SK-N-SH (cell line): Measurements from ENCODE around the gene PLCG1.

ENCODE experiments used
- FOXM1 ChIP-seq: IDR thresholded peaks from 2 replicates; pipeline ENCODE4 v1.4.0; 2012; ENCODE audit warnings: low read depth, mild to moderate bottlenecking
- GABPA ChIP-seq: IDR thresholded peaks from 2 replicates; pipeline ENCODE4 v1.4.0; 2012; ENCODE audit warnings: low read depth, mild to moderate bottlenecking
- GATA2 ChIP-seq: sonication (generic); formaldehyde crosslinking; IDR thresholded peaks from 2 replicates; pipeline ENCODE4 v1.5.0; 2020; ENCODE audit warnings: mild to moderate bottlenecking, missing genetic modification reagents
- NFIC ChIP-seq: IDR thresholded peaks from 2 replicates; pipeline ENCODE4 v1.4.0; 2012; ENCODE audit warnings: borderline replicate concordance
- RFX5 ChIP-seq: IDR thresholded peaks from 2 replicates; pipeline ENCODE4 v1.6.1; 2012; ENCODE audit warnings: mild to moderate bottlenecking, improper control_type of control experiment, low read length
- TF ChIP-seq, protein P1 (sequence below): fragments of 200-600 bp; sonication (generic); IDR thresholded peaks from 2 replicates; pipeline ENCODE4 v1.6.1; 2017; ENCODE audit warnings: antibody characterized with exemption, mild to moderate bottlenecking, moderate library complexity
- TF ChIP-seq, protein P2 (sequence below): IDR thresholded peaks from 2 replicates; pipeline ENCODE4 v1.4.0; 2012; ENCODE audit warnings: low read depth, borderline replicate concordance
- TF ChIP-seq, protein P3 (sequence below): fragments of 150-350 bp; IDR thresholded peaks from 2 replicates; pipeline ENCODE4 v1.6.1; 2017; ENCODE audit warnings: antibody characterized with exemption, low read length, low read depth, borderline replicate concordance

DNA sequence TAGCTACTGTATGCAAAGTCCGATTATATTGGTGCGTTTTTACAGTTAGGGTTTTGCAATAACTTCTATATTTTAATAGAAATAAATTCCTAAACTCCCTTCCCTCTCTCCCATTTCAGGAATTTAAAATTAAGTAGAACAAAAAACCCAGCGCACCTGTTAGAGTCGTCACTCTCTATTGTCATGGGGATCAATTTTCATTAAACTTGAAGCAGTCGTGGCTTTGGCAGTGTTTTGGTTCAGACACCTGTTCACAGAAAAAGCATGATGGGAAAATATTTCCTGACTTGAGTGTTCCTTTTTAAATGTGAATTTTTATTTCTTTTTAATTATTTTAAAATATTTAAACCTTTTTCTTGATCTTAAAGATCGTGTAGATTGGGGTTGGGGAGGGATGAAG is 13.7 kb upstream of the PLCG1 start:
- TF ChIP-seq, protein P1, sequence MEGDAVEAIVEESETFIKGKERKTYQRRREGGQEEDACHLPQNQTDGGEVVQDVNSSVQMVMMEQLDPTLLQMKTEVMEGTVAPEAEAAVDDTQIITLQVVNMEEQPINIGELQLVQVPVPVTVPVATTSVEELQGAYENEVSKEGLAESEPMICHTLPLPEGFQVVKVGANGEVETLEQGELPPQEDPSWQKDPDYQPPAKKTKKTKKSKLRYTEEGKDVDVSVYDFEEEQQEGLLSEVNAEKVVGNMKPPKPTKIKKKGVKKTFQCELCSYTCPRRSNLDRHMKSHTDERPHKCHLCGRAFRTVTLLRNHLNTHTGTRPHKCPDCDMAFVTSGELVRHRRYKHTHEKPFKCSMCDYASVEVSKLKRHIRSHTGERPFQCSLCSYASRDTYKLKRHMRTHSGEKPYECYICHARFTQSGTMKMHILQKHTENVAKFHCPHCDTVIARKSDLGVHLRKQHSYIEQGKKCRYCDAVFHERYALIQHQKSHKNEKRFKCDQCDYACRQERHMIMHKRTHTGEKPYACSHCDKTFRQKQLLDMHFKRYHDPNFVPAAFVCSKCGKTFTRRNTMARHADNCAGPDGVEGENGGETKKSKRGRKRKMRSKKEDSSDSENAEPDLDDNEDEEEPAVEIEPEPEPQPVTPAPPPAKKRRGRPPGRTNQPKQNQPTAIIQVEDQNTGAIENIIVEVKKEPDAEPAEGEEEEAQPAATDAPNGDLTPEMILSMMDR = no peak
- TF ChIP-seq, protein P2, sequence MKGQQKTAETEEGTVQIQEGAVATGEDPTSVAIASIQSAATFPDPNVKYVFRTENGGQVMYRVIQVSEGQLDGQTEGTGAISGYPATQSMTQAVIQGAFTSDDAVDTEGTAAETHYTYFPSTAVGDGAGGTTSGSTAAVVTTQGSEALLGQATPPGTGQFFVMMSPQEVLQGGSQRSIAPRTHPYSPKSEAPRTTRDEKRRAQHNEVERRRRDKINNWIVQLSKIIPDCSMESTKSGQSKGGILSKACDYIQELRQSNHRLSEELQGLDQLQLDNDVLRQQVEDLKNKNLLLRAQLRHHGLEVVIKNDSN = no peak
- TF ChIP-seq NFIC (no peak), GABPA (no peak), GATA2 (CRISPR knock-in tag) (no peak), RFX5 (no peak), FOXM1 (no peak)
- TF ChIP-seq, protein P3, sequence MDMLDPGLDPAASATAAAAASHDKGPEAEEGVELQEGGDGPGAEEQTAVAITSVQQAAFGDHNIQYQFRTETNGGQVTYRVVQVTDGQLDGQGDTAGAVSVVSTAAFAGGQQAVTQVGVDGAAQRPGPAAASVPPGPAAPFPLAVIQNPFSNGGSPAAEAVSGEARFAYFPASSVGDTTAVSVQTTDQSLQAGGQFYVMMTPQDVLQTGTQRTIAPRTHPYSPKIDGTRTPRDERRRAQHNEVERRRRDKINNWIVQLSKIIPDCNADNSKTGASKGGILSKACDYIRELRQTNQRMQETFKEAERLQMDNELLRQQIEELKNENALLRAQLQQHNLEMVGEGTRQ = no peak
